ENCODE measurements around the gene TNIP3. TPM values are rescaled to one million over a fixed set of nuclear protein-coding genes. Genes with fewer than 3 reads are reported as not detected.
"Not testable (repeated sequence)": the region's sequence is repeated elsewhere in the genome, so short reads cannot be mapped to it uniquely, and the experiment has no call there.

The TNIP3 gene
- total and polyA plus RNA-seq, 9 of the 15 experiments (the other 6 are each of a cell fraction or from before 2014, with no cell fraction given): 0.14 TPM; not detected in 8

GRCh38 chr4:121208244-121209007 is 44.3 kb upstream of the TNIP3 start:
- H3K9me1 ChIP-seq (ENCODE audit: control insufficient read depth, insufficient read depth, low read length): no peaks in the 10 kb centered on the region
- no peak for FAIRE-seq
- H3K9ac ChIP-seq (ENCODE audit: insufficient read depth in 1 of 2, low read depth in 2 of 2, low read length in 2 of 2): no peak overlapping the region
- no peak overlapping the region for H3K4me3 ChIP-seq
- H3K27me3 ChIP-seq (ENCODE audit: control insufficient read depth in 2 of 2, insufficient read depth in 2 of 2, low read length in 2 of 2): no peaks in the 10 kb centered on the region
- no peaks in the 10 kb centered on the region for H3K9me3 ChIP-seq (replicated peaks; ENCODE audit: control insufficient read depth, insufficient read depth, low read depth, low read length)
- no peak for DNase-seq (ENCODE audit: extremely low read depth in 1 of 4, low spot score in 3 of 4)
- H2AFZ ChIP-seq (ENCODE audit: low read depth, low read length): no peak overlapping the region
- CTCF ChIA-PET (ENCODE audit: low intra/inter-chr PET ratio): no interaction called here
- no peaks in the 10 kb centered on the region for H4K20me1 ChIP-seq (replicated peaks; ENCODE audit: control insufficient read depth, insufficient read depth, low read length)
- BruUV-seq (replicated peaks): no TSS peak
- no peaks in the 10 kb centered on the region for H3K36me3 ChIP-seq (ENCODE audit: control insufficient read depth, insufficient read depth, low read length)
- H3K27ac ChIP-seq (ENCODE audit: extremely low read depth, low read depth, low read length): no peak overlapping the region
- intact Hi-C loops (cut with micrococcal nuclease) (no loop called here), in situ Hi-C loops (cut with MboI) (no loop called here)
- TF ChIP-seq HDAC8 (tag; IDR thresholded peaks at IDR 0.05) (no peak), TBL1XR1 (IDR thresholded peaks at IDR 0.05; ENCODE audit: low read length in 2 of 2) (no peak), NCOA2 (IDR thresholded peaks at IDR 0.05; ENCODE audit: partially characterized antibody in 2 of 2) (no peak)
- no peaks in the 10 kb centered on the region for H3K4me1 ChIP-seq (replicated peaks in 1 of 2; ENCODE audit: control insufficient read depth in 2 of 2, insufficient read depth in 2 of 2, low read length in 2 of 2)
- no peak overlapping the region for H3K4me2 ChIP-seq (ENCODE audit: insufficient read depth, low read length)
- 0% methylated on average over 4 of the region's 4 CpGs for WGBS (ENCODE audit: insufficient coverage, low coverage, missing lambda C conversion rate)
- ATAC-seq: no peak
- H3K79me2 ChIP-seq (ENCODE audit: control insufficient read depth, insufficient read depth, low read length): no peaks in the 10 kb centered on the region
- POLR2A ChIA-PET: no interaction called here

DNA sequence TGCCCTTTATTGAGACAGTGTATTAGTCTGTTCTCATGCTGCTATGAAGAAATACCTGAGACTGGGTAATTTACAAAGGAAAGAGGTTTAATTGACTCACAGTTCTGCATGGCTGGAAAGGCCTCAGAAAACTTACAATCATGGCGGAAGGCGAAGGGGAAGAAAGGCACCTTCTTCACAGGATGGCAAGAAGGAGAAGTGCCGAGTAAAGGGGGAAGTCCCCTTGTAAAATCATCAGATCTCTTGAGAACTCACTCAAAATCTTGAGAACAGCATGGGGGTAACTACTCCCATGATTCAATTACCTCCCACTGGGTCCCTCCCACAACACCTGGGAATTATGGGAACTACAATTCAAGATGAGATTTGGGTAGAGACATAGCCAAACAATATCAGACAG is 41.7 kb upstream of the TNIP3 start:
- H3K9me1 ChIP-seq (ENCODE audit: control insufficient read depth, insufficient read depth, low read length); H3K36me3 ChIP-seq (ENCODE audit: control insufficient read depth, insufficient read depth, low read length); H4K20me1 ChIP-seq (replicated peaks; ENCODE audit: control insufficient read depth, insufficient read depth, low read length); H3K79me2 ChIP-seq (ENCODE audit: control insufficient read depth, insufficient read depth, low read length); ATAC-seq; FAIRE-seq; H3K4me2 ChIP-seq (ENCODE audit: insufficient read depth, low read length); BruUV-seq (replicated peaks); H3K27me3 ChIP-seq (ENCODE audit: control insufficient read depth in 2 of 2, insufficient read depth in 2 of 2, low read length in 2 of 2); POLR2A ChIA-PET; H3K27ac ChIP-seq (ENCODE audit: extremely low read depth, low read depth, low read length); H3K4me1 ChIP-seq (replicated peaks in 1 of 2; ENCODE audit: control insufficient read depth in 2 of 2, insufficient read depth in 2 of 2, low read length in 2 of 2); H3K9ac ChIP-seq (ENCODE audit: insufficient read depth in 1 of 2, low read depth in 2 of 2, low read length in 2 of 2); H2AFZ ChIP-seq (ENCODE audit: low read depth, low read length); CTCF ChIA-PET (ENCODE audit: low intra/inter-chr PET ratio); H3K4me3 ChIP-seq; DNase-seq (ENCODE audit: extremely low read depth in 1 of 4, low spot score in 3 of 4); intact Hi-C loops (cut with micrococcal nuclease); in situ Hi-C loops (cut with MboI); H3K9me3 ChIP-seq (replicated peaks; ENCODE audit: control insufficient read depth, insufficient read depth, low read depth, low read length): not testable (repeated sequence)
- WGBS (ENCODE audit: insufficient coverage, low coverage, missing lambda C conversion rate): 4% methylated on average over 3 of the region's 3 CpGs

All from K562 (cell line).